SH-SY5Y (cell line): ENCODE data around the gene GARNL3.

ENCODE experiments used
- GATA2 ChIP-seq: IDR thresholded peaks from 2 replicates; pipeline ENCODE4 v1.6.1; 2011; ENCODE audit warnings: mild to moderate bottlenecking, low read depth, low read length
- GATA3 ChIP-seq: IDR thresholded peaks from 2 replicates; pipeline ENCODE4 v1.6.1; 2011; ENCODE audit warnings: low read depth, mild to moderate bottlenecking, low read length, moderate library complexity

Gene GARNL3

GRCh38 chr9:127384016-127384730 is 119.6 kb downstream of the GARNL3 start:
- TF ChIP-seq GATA2 (no peak), GATA3 (no peak)

GRCh38 chr9:127384901-127385300 is 120.3 kb downstream of the GARNL3 start:
- TF ChIP-seq GATA2 (no peak), GATA3 (no peak)

- TF ChIP-seq GATA2 = no peak
- TF ChIP-seq GATA3 = no peak
These were observed 121.7 kb downstream of the GARNL3 start for GRCh38 chr9:127386249-127386648.

- TF ChIP-seq GATA3 = no peak
- no peak for TF ChIP-seq GATA2
These were observed 122.4 kb downstream of the GARNL3 start for GRCh38 chr9:127386981-127387380.

DNA sequence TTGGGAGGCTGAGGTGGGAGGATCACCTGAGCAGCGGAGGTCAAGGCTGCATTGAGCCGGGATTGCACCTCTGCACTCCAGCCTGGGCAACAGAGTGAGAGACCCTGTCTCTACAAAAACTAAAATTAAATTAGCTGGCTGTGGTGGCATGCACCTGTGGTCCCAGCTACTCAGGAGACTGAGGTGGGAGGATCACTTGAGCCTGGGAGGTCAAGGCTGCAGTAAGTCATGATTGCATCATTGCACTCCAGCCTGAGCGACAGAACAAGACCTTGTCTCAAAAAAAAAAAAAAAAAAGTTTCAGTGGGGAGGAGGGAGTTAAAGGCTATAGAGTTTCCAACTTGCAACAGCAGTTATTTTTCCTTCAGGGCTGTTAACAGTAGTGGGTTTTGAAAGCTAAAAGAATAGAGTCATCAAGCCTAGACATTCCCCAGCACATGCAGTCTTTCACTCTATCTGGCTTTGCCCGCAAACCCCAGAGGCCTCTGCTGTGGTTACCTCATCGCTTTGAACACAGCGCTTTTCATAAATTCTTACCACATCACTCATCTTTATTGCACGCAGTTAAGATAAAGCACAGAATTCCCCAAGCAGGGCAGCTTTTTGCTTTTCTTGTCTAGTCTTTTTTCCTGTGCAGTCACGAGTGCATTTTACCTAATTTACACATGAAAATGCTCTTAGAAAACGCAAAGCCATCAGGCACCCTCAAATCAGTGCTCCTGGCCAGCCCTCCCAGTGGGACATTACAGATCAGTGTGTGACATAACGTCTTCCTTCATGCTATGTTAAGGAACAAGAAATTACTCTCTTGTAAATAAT is 123.7 kb downstream of the GARNL3 start:
- no peak for TF ChIP-seq GATA2
- no peak for TF ChIP-seq GATA3

DNA sequence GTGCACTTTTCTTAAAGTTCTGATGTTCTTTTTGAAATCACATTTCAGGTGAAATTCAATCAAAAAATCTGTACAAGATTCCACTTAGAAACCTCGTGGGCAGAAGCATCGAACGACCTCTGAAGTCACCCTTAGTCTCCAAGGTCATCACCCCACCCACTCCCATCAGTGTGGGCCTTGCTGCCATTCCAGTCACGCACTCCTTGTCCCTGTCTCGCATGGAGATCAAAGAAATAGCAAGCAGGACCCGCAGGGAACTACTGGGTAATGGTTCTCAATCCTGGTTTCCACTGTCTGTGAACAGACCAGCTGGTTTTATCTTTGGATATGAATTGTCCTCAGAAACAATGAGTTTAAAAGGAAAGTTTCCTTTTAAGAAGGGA is 124.3 kb downstream of the GARNL3 start:
- TF ChIP-seq GATA2 (no peak), GATA3 (no peak)

- TF ChIP-seq GATA2 (no peak), GATA3 (no peak)
These were observed 125.0 kb downstream of the GARNL3 start for GRCh38 chr9:127389381-127390247.

- TF ChIP-seq GATA3 = no peak
- TF ChIP-seq GATA2 = no peak
These were observed 125.6 kb downstream of the GARNL3 start for GRCh38 chr9:127390248-127390545.

GRCh38 chr9:127390563-127390962 is 126.0 kb downstream of the GARNL3 start:
- TF ChIP-seq GATA3 = no peak
- TF ChIP-seq GATA2 = no peak

- TF ChIP-seq GATA3 = no peak
- TF ChIP-seq GATA2 = no peak
These were observed 127.6 kb downstream of the GARNL3 start for GRCh38 chr9:127392166-127392565.

GRCh38 chr9:127392976-127393375 is 128.4 kb downstream of the GARNL3 start:
- no peak for TF ChIP-seq GATA3
- TF ChIP-seq GATA2 = no peak

DNA sequence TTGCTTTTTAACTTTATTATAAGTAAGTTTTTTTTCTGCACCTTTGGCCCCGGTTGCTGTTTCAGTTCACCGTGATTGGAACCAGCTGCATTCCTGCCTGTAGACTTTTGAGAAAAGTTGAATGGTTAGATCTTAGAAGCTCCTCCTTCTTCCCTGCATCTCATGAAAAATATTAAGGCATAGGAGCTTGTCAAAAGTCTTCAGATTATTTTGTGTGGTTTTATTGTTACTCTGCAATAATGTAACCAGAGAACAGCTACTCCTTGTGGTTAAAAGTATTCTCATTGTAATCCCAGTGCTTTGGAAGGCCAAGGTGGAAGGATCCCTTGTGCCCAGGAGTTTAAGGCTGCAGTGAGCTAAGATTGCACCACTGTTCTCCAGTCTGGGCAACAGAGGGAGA is 129.1 kb downstream of the GARNL3 start:
- TF ChIP-seq GATA2 = no peak
- TF ChIP-seq GATA3 = no peak

GRCh38 chr9:127395497-127396252 is 131.1 kb downstream of the GARNL3 start:
- TF ChIP-seq GATA2 (no peak), GATA3 (no peak)
